Middle frontal gyrus (tissue), 1 donor: ENCODE measurements around the gene SMYD3.
"Not testable (repeated sequence)": the region's sequence is repeated elsewhere in the genome, so short reads cannot be mapped to it uniquely, and the experiment has no call there.

Experiments used
- DNase-seq: peaks from one replicate; pipeline ENCODE4 v3.0.0-alpha.2; 2015; ENCODE audit warnings: low spot score; ENCODE audit errors: extremely low spot score

Gene SMYD3

GRCh38 chr1:246364415-246364941 is 142.6 kb downstream of the SMYD3 start:
- DNase-seq: no peak

GRCh38 chr1:246357014-246357598 is 150.0 kb downstream of the SMYD3 start:
- not testable (repeated sequence) for DNase-seq

DNA sequence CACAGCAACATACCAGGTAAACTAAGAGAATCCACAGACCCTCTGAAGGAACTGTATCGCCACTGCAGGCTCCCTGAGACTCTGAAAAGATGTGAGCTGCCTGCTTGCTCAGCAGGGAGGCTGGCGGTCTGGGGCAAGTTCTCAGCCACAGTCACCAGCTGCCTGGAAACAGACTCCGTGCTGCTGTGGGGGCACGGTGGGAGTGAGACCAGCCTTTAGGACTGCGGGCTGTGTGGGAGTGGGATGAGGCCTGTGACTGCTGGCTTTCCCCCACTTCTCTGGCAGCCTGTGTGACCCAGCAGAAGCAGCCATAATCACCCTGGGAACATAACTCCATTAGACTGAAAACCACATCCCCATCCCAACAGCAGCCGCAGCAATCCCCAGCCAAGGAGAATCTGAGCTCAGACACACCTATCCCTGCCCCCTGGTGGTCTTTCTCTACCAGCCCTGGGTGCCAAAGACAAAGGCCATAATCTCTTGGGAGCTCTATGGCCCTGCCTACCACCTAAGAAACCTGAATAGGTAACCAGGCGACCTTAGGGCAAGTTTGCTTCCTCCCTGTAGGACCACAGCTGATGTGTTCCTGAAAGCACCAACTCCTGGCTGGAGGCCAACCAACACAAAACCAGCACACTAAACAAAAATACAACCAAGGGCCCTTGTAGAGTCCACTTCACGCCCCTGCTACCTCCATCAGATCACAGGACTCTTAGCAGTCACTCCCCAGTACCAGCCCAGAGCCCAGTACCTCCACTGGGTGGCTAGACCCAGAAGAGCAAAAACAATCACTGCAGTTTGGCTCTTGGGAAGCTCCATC is 151.5 kb downstream of the SMYD3 start:
- no peak for DNase-seq

DNA sequence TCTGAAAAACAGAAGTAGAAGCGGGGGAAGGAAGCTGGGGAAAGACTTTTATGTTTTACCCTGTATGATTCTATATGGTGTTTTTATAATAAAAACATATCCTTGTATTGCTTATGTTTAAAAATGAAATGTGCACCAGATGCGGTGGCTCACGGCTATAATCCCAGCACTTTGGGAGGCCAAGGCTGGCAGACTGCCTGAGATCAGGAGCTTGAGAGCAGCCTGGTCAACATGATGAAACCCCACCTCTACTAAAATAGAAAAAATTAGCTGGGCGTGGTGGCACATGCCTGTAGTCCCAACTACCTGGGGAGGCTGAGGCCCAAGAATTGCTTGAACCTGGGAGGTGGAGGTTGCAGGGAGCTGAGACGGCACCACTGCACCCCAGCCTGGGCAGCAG is 155.4 kb downstream of the SMYD3 start:
- DNase-seq: no peak

DNA sequence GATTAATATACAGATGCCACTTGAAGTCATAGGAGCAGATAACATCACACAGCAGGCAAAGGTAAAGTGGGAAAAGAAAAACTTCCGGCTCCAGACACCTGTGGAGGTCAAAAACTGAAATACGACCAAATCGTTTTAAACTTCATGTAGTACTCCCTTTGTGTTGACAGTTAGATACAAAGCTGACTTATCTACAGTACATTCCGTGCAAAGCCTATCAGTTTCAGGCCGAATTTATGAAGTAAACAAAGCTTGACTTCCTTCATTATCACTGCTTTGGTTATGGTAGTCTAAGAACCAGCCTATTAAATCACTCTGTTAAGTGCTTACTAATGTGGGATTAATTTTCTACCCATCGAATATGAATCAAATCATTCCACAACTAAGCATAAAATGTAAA is 156.3 kb downstream of the SMYD3 start:
- DNase-seq: no peak

GRCh38 chr1:246343937-246344336 is 163.1 kb downstream of the SMYD3 start:
- DNase-seq: no peak

- DNase-seq: no peak
Observed at GRCh38 chr1:246343251-246343650, 163.8 kb downstream of the SMYD3 start.

- DNase-seq: no peak
Observed at GRCh38 chr1:246338546-246338945, 168.5 kb downstream of the SMYD3 start.

DNA sequence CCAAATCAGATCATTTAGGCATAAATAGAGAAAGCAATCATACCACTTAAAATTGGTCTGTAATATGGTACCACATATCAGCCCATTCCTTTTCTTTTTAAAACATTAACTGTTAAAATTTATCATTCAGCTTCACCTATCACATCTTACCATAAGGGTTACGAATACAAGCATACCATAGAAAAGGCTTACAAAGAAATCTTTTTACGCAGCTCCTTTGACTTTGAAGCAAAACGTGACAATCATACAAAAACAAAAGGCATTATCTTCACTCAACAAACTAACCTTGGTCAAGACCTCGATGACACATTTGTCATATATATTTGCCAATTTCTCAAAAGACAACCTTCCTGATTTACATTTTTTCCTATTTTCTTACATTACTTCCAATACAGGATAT is 169.0 kb downstream of the SMYD3 start:
- no peak for DNase-seq

DNA sequence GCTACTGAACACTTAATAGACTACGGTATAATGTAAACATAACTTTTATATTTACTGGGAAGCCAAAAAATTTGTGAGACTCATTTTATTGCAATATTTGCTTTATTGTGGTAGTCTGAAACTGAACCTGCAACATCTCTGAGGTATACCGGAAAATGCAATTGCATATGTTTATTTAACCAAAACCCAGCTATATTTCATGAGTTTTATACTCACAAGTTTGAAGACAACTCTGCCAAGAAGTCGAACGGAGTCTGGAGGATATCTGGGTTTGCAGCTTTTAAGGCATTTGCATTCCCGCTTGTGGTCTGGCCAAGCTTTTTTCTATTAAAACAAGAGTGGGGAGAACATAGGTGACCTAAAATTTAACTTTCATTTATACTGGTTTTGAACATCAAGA is 171.9 kb downstream of the SMYD3 start:
- no peak for DNase-seq

DNA sequence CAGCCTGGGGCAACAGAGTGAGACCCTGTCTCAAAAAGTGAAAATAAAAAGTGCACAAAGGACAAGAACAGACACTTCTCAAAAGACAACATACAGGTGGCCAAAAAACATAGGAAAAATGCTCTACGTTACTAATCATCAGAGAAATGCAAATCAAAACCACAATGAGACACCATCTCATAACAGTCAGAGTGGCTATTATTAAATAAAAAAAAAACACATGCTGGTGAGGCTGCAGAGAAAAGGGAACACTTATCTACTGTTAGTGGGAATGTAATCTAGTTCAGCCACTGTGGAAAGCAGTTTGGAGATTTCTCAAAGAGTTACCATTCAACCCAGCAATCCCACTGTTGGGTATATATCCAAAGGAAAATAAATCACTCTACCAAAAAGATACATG is 173.2 kb downstream of the SMYD3 start:
- DNase-seq: no peak

GRCh38 chr1:246332078-246332477 is 175.0 kb downstream of the SMYD3 start:
- DNase-seq: no peak

DNA sequence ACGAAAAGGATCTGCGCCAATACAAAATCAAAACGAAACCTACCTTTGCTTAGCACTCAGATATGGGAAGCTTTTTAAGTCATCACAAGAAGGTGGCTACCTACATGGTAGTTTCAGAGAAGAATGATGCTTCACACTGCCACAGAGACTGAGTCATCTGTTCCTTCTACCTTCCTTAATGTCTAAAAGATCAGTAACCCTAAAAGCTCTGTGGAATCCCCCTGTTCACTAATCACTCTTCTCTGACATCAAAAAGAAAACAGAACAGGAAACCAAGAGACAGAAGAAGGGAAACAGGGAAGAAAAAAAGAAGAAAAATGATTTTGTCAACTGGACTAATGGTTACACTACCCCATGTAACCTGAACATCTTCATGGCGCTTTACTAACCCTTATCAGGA is 177.2 kb downstream of the SMYD3 start:
- no peak for DNase-seq

DNA sequence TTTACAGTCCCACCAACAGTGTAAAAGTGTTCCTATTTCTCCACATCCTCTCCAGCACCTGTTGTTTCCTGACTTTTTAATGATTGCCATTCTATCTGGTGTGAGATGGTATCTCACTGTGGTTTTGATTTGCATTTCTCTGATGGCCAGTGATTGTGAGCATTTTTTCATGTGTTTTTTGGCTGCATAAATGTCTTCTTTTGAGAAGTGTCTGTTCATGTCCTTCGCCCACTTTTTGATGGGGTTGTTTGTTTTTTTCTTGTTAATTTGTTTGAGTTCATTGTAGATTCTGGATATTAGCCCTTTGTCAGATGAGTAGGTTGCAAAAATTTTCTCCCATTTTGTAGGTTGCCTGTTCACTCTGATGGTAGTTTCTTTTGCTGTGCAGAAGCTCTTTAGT is 177.8 kb downstream of the SMYD3 start:
- not testable (repeated sequence) for DNase-seq

GRCh38 chr1:246324711-246325110 is 182.4 kb downstream of the SMYD3 start:
- no peak for DNase-seq

GRCh38 chr1:246324033-246324432 is 183.0 kb downstream of the SMYD3 start:
- DNase-seq: not testable (repeated sequence)

DNA sequence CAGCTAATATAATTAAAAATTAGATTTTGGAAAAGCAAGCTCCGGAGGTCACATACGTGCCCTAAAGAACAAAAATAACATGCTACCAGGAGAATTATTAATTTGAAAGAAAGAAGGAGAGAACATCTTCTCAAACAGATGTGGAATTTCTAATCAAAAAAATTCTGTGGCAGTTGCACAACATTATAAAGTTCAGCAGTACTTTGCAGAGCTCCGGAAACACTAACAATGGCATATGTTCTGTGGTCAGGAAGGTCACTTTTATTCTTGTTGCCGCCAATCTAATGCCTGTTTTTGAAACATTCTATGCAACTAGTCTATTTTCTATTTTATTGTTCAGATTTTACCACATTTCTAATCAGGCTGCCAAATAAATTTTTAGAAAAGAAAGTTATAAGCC is 186.8 kb downstream of the SMYD3 start:
- DNase-seq: no peak

- no peak for DNase-seq
Observed at GRCh38 chr1:246319083-246319714, 187.9 kb downstream of the SMYD3 start.

DNA sequence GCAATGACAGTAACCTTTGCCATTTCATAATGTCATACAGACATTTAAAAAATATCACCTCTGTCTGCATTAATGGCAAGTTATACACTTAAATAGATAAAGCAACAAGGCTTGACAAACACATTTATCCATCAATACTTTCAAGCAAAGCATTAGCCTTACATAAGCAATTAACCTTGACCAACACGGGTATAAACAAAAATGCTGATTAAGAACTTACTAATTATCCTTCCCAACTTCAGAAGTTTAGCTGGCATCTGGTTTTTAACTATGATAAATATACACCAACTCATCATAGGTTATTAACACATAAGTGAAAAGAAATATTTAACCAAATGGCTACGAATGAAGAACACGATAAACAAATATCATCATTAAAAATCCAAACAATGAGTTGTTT is 188.5 kb downstream of the SMYD3 start:
- no peak for DNase-seq

- DNase-seq: no peak
Observed at GRCh38 chr1:246318036-246318359, 189.1 kb downstream of the SMYD3 start.

GRCh38 chr1:246317332-246318035 is 189.6 kb downstream of the SMYD3 start:
- DNase-seq: no peak

- DNase-seq: no peak
Observed at GRCh38 chr1:246311461-246311860, 195.6 kb downstream of the SMYD3 start.
